Esophagus muscularis mucosa (tissue), 3 donors: ENCODE measurements around the gene CSRP1.

Source experiments
- EP300 ChIP-seq: sonication (generic); formaldehyde crosslinking; IDR thresholded peaks from one replicate; pipeline ENCODE4 v1.6.1; 2017; ENCODE audit warnings: antibody characterized with exemption
- TF ChIP-seq, protein P1 (sequence below), 3 experiments: fragments of 200-600 bp in 2 of 3; fragments of 450-650 bp in 1 of 3; sonication (generic) in 2 of 3; IDR thresholded peaks; one replicate each; pipeline ENCODE4 v1.5.1; 2017 to 2019; ENCODE audit warnings: antibody characterized with exemption in 3 of 3, mild to moderate bottlenecking in 2 of 3, moderate library complexity in 1 of 3

DNA sequence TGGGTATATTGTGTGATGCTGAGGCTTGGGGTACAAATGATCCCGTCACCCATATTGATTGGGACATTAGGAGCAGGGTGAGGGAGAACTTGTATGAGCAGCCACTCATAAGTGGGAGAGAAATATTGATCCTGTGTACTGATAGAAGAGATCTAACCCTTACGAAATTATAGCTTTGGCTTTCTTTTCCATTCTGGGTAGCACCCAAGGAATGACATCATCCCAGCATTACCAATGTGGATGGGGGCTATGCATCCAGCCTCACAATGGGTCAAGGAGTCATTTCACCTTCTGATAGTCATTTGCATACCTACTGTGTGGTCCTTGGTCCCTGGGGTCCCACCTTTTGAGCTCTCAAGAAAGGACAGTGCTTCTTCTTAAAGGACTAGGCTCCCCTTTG lies 30.1 kb upstream of the CSRP1 start:
- TF ChIP-seq, protein P1, sequence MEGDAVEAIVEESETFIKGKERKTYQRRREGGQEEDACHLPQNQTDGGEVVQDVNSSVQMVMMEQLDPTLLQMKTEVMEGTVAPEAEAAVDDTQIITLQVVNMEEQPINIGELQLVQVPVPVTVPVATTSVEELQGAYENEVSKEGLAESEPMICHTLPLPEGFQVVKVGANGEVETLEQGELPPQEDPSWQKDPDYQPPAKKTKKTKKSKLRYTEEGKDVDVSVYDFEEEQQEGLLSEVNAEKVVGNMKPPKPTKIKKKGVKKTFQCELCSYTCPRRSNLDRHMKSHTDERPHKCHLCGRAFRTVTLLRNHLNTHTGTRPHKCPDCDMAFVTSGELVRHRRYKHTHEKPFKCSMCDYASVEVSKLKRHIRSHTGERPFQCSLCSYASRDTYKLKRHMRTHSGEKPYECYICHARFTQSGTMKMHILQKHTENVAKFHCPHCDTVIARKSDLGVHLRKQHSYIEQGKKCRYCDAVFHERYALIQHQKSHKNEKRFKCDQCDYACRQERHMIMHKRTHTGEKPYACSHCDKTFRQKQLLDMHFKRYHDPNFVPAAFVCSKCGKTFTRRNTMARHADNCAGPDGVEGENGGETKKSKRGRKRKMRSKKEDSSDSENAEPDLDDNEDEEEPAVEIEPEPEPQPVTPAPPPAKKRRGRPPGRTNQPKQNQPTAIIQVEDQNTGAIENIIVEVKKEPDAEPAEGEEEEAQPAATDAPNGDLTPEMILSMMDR (IDR thresholded peaks at IDR 0.05), result no peak
- TF ChIP-seq EP300, result no peak
